GM23338 (cell line): ENCODE data around the gene GAB1. TPM values are rescaled to one million over a fixed set of nuclear protein-coding genes. Genes with fewer than 3 reads are reported as not detected.

Experiments
- ATAC-seq: fragments of 200-7000 bp; cut with Tn5 transposase; 3 replicates; pipeline ENCODE4 v1.9.1; 2020
- DNase-seq: peaks from one replicate; pipeline ENCODE4 v3.0.0-alpha.2; 2015; ENCODE audit warnings: low spot score
- H2AFZ ChIP-seq: fragments of 200-600 bp; sonication (generic); 2 replicates; pipeline ENCODE4 v1.8.0; 2016; ENCODE audit warnings: antibody characterized with exemption, mild to moderate bottlenecking, moderate library complexity
- H3F3A ChIP-seq: fragments of 200-600 bp; sonication (generic); replicated peaks from 2 replicates; pipeline ENCODE4 v1.8.0; 2017; ENCODE audit warnings: antibody characterized with exemption, mixed run types, low read depth
- H3K27ac ChIP-seq: fragments of 200-600 bp; sonication (generic); 2 replicates; pipeline ENCODE4 v1.6.1; 2016; ENCODE audit warnings: low read depth
- H3K27me3 ChIP-seq: fragments of 200-600 bp; sonication (generic); 2 replicates; pipeline ENCODE4 v1.8.0; 2016; ENCODE audit warnings: mild to moderate bottlenecking, mixed run types, moderate library complexity; ENCODE audit not compliant: insufficient read depth
- H3K36me3 ChIP-seq: fragments of 200-600 bp; sonication (generic); 2 replicates; pipeline ENCODE4 v1.8.0; 2016; ENCODE audit warnings: mild to moderate bottlenecking; ENCODE audit not compliant: insufficient read depth
- H3K4me1 ChIP-seq: fragments of 200-600 bp; sonication (generic); 2 replicates; pipeline ENCODE4 v1.8.0; 2016; ENCODE audit warnings: mild to moderate bottlenecking, moderate library complexity; ENCODE audit not compliant: insufficient read depth
- H3K4me2 ChIP-seq: fragments of 200-600 bp; sonication (generic); 2 replicates; pipeline ENCODE4 v1.7.1; 2017; ENCODE audit warnings: mixed run types
- H3K4me3 ChIP-seq: fragments of 200-600 bp; sonication (generic); 2 replicates; pipeline ENCODE4 v1.6.1; 2016; ENCODE audit warnings: mixed run types
- H3K79me2 ChIP-seq: fragments of 200-600 bp; sonication (generic); replicated peaks from 2 replicates; pipeline ENCODE4 v1.8.0; 2017; ENCODE audit warnings: mild to moderate bottlenecking; ENCODE audit not compliant: insufficient read depth
- H3K9me2 ChIP-seq: fragments of 200-600 bp; sonication (generic); 2 replicates; pipeline ENCODE4 v1.8.0; 2017; ENCODE audit not compliant: insufficient read depth
- H4K20me1 ChIP-seq: fragments of 200-600 bp; sonication (generic); replicated peaks from 2 replicates; pipeline ENCODE4 v1.8.0; 2017; ENCODE audit warnings: mild to moderate bottlenecking; ENCODE audit not compliant: insufficient read depth
- H3K27ac Mint-ChIP-seq: 2 replicates; pipeline ENCODE4 v1.8.0; 2020; ENCODE audit warnings: inconsistent platforms, mild to moderate bottlenecking, moderate library complexity, mixed read lengths
- H3K27me3 Mint-ChIP-seq: 3 replicates; pipeline ENCODE4 v1.8.0; 2022; ENCODE audit warnings: low read depth, mild to moderate bottlenecking, moderate library complexity, mixed read lengths, inconsistent platforms; ENCODE audit not compliant: insufficient read depth, poor library complexity
- H3K36me3 Mint-ChIP-seq: 3 replicates; pipeline ENCODE4 v1.8.0; 2021; ENCODE audit warnings: low read depth, mild to moderate bottlenecking, inconsistent platforms, moderate library complexity, mixed read lengths
- H3K4me1 Mint-ChIP-seq: 3 replicates; pipeline ENCODE4 v1.8.0; 2020; ENCODE audit warnings: mild to moderate bottlenecking, inconsistent platforms, mixed read lengths
- H3K4me3 Mint-ChIP-seq: 3 replicates; pipeline ENCODE4 v1.8.0; 2021; ENCODE audit warnings: moderate library complexity, mild to moderate bottlenecking, inconsistent platforms, mixed read lengths
- H3K9me3 Mint-ChIP-seq: 3 replicates; pipeline ENCODE4 v1.8.0; 2020; ENCODE audit warnings: moderate library complexity, mild to moderate bottlenecking, inconsistent platforms, mixed read lengths
- EZH2 ChIP-seq: fragments of 200-600 bp; sonication (generic); IDR thresholded peaks from one replicate; pipeline ENCODE4 v1.8.0; 2017; ENCODE audit warnings: antibody characterized with exemption, mild to moderate bottlenecking, low read depth; ENCODE audit not compliant: unreplicated experiment
- EZH2phosphoT487 ChIP-seq: fragments of 200-600 bp; sonication (generic); IDR thresholded peaks from one replicate; pipeline ENCODE4 v1.8.1; 2018; ENCODE audit warnings: antibody characterized with exemption; ENCODE audit not compliant: unreplicated experiment
- JUNB ChIP-seq: IDR thresholded peaks from one replicate; pipeline ENCODE4 v1.6.1; 2016; ENCODE audit warnings: antibody characterized with exemption; ENCODE audit not compliant: unreplicated experiment
- NANOG ChIP-seq: IDR thresholded peaks from 2 replicates; pipeline ENCODE4 v1.6.1; 2016; ENCODE audit warnings: antibody characterized with exemption, borderline replicate concordance
- POLR2AphosphoS5 ChIP-seq: IDR thresholded peaks from 2 replicates; pipeline ENCODE4 v1.6.1; 2016; ENCODE audit warnings: antibody characterized with exemption, low read depth
- STAT1 ChIP-seq: IDR thresholded peaks from one replicate; pipeline ENCODE4 v1.6.1; 2016; ENCODE audit warnings: antibody characterized with exemption; ENCODE audit not compliant: unreplicated experiment
- ZNF114 ChIP-seq: fragments of 250-450 bp; sonication (Bioruptor Pico); IDR thresholded peaks from 2 replicates; pipeline ENCODE4 v1.5.0; 2020; ENCODE audit warnings: mild to moderate bottlenecking, moderate library complexity
- ZNF331 ChIP-seq: fragments of 250-450 bp; sonication (Bioruptor Pico); IDR thresholded peaks from 2 replicates; pipeline ENCODE4 v1.5.0; 2020; ENCODE audit warnings: low read depth, mild to moderate bottlenecking, moderate library complexity
- polyA plus RNA-seq: library from polyadenylated mRNA; unstranded; fragments of >200 nt; fragmentation: Nextera tagmentation; extraction: Ambion mirVana; gene quantifications from 2 replicates; pipeline ENCODE4 v1.2.1, GENCODE V29; 2016
- total RNA-seq: library from RNA; depleted of rRNA; stranded (reverse); fragments of >200 nt; shearing (Covaris generic); gene quantifications from 2 replicates; pipeline ENCODE4 v1.2.3, GENCODE V29; 2014
- TF ChIP-seq, protein P1 (sequence below): IDR thresholded peaks from one replicate; pipeline ENCODE4 v1.6.1; 2018; ENCODE audit warnings: antibody characterized with exemption; ENCODE audit not compliant: unreplicated experiment
- TF ChIP-seq, protein P2 (sequence below), 2 experiments: fragments of 200-600 bp in 1 of 2; sonication (generic) in 1 of 2; conservative IDR thresholded peaks; 2 replicates each; pipeline versions ENCODE4 v1.5.1 to v1.6.1; 2016 to 2017; ENCODE audit warnings: antibody characterized with exemption in 2 of 2, low read depth in 2 of 2, mild to moderate bottlenecking in 2 of 2, moderate library complexity in 1 of 2
- TF ChIP-seq, protein P3 (sequence below): IDR thresholded peaks from 2 replicates; pipeline ENCODE4 v1.6.1; 2016; ENCODE audit warnings: antibody characterized with exemption

Gene GAB1
- total and polyA plus RNA-seq, 2 experiments from 2014 or later: 4.0 to 18.4 TPM

DNA sequence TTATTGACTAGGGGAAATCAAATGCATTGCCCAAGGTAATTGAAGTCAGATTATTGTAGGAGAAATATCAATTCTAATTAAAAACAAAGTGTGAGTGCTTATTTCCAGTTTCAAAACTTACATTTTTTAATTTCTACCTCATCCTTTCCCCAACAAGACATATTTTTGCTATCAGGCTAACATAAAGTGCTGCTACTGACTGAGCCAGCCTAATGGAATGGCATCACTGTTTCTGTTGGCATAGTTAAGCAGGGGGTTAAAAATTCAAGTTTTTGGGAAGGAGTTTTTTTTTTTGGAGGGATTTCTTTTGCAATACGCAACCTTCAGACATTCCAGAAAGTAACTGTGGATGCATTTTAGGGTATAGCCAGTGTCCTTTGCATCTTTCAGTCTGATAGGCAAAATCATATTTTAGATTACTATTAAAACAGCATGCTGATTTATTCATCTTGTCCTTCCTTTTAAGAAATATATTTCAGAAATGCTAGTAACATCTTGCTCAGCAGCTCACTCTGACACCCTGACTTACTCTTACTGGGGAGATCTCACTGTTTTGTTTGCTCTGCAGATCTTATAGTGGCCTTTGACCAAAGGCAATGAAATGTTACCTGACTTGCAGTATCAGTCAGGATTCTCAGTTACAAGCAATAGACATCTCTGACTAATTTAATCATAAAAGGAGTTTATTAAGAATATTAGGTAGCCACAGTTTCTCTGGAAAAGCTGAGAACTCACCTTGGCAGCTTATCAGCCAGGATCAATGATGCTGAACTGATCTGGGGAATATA, 24.4 kb downstream of the GAB1 start (continued):
- TF ChIP-seq, protein P1, sequence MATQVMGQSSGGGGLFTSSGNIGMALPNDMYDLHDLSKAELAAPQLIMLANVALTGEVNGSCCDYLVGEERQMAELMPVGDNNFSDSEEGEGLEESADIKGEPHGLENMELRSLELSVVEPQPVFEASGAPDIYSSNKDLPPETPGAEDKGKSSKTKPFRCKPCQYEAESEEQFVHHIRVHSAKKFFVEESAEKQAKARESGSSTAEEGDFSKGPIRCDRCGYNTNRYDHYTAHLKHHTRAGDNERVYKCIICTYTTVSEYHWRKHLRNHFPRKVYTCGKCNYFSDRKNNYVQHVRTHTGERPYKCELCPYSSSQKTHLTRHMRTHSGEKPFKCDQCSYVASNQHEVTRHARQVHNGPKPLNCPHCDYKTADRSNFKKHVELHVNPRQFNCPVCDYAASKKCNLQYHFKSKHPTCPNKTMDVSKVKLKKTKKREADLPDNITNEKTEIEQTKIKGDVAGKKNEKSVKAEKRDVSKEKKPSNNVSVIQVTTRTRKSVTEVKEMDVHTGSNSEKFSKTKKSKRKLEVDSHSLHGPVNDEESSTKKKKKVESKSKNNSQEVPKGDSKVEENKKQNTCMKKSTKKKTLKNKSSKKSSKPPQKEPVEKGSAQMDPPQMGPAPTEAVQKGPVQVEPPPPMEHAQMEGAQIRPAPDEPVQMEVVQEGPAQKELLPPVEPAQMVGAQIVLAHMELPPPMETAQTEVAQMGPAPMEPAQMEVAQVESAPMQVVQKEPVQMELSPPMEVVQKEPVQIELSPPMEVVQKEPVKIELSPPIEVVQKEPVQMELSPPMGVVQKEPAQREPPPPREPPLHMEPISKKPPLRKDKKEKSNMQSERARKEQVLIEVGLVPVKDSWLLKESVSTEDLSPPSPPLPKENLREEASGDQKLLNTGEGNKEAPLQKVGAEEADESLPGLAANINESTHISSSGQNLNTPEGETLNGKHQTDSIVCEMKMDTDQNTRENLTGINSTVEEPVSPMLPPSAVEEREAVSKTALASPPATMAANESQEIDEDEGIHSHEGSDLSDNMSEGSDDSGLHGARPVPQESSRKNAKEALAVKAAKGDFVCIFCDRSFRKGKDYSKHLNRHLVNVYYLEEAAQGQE: no peak
- no peak for TF ChIP-seq STAT1

DNA sequence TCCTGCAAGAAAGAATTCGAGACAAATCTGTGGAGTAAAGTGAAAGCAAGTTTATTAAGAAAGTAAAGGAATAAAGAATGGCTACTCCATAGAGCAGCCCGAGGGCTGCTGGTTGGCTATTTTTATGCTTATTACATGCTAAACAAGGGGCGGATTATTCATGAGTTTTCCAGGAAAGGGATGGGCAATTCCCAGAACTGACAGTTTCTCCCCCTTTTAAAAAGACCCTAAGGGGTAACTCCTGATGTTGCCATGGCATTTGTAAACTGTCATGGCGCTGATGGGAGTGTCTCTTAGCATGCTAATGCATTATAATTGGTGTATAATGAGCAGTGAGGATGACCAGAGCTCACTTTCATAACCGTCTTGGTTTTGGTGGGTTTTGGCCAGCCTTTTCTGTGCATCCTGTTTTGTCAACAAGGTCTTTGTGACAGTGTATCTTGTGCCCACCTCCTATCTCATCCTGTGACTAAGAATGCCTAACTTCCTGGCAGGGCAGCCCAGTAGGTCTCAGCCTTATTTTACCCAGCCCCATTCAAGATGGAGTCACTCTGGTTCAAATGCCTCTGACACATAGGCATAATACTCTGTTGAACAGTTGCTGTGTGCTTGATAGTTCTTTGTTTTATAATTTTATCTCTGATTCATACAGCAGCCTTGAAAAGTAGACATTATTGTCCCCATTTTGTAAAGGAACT, 25.8 kb downstream of the GAB1 start:
- peaks cover 2% of the 10 kb centered on the region; the same call in 1 of the 2 replicates for H3K9me2 ChIP-seq
- Mint-ChIP-seq H3K9me3 (no peaks in the 10 kb centered on the region), H3K4me1 (peaks cover 56% of the 10 kb centered on the region), H3K36me3 (no peaks in the 10 kb centered on the region), H3K27ac (no peak overlapping the region), H3K4me3 (no peak overlapping the region), H3K27me3 (peaks cover 1% of the 10 kb centered on the region)
- no peaks in the 10 kb centered on the region for H3K27me3 ChIP-seq
- peaks cover 54% of the 10 kb centered on the region for H3K4me1 ChIP-seq
- DNase-seq: peak; percentile 32
- H3K79me2 ChIP-seq: peaks cover 82% of the 10 kb centered on the region
- H3K4me2 ChIP-seq: no peak overlapping the region
- no peak for TF ChIP-seq EZH2phosphoT487
- peak; percentile 21; the same call in 1 of the 3 replicates for ATAC-seq
- H3F3A ChIP-seq: no peaks in the 10 kb centered on the region
- H3K36me3 ChIP-seq: no peaks in the 10 kb centered on the region
- H3K27ac ChIP-seq: no peak overlapping the region
- H2AFZ ChIP-seq: no peak overlapping the region
- H3K4me3 ChIP-seq: no peak overlapping the region
- H4K20me1 ChIP-seq: no peaks in the 10 kb centered on the region

DNA sequence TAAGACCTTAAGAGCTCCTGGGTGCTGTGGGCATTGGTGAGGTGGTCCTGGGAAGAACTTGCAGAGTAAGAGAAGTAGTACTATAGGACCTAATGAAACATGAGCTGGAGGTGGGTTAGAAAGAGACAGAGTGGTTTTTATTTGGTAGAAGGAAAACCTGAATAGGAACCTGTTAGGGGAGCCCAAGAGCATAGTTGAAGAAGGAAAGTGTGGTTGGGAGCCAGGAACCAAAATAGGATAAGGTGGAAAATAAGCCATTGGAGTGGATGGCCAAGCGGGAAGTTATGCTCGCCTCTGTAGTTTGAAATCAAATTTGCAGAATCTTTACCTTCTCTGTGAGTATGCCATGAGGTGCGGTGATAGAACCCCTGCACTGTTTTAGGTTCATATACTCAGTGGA, 26.7 kb downstream of the GAB1 start:
- Histone ChIP-seq H3F3A (no peaks in the 10 kb centered on the region), H3K9me2 (peaks cover 2% of the 10 kb centered on the region; the same call in 1 of the 2 replicates), H3K27ac (peak overlapping the region; percentile 48; the same call in 1 of the 2 replicates), H3K4me1 (peaks cover 48% of the 10 kb centered on the region), H3K36me3 (no peaks in the 10 kb centered on the region), H3K27me3 (no peaks in the 10 kb centered on the region), H3K4me3 (no peak overlapping the region), H3K79me2 (peaks cover 82% of the 10 kb centered on the region), H4K20me1 (no peaks in the 10 kb centered on the region), H3K4me2 (no peak overlapping the region), H2AFZ (no peak overlapping the region)
- Mint-ChIP-seq H3K4me3 (no peak overlapping the region), H3K36me3 (no peaks in the 10 kb centered on the region), H3K4me1 (peaks cover 50% of the 10 kb centered on the region), H3K27ac (no peak overlapping the region), H3K9me3 (no peaks in the 10 kb centered on the region), H3K27me3 (peaks cover 1% of the 10 kb centered on the region)
- DNase-seq (no peak), ATAC-seq (peak; percentile 42)
- no peak for TF ChIP-seq EZH2phosphoT487
- TF ChIP-seq, protein P2, sequence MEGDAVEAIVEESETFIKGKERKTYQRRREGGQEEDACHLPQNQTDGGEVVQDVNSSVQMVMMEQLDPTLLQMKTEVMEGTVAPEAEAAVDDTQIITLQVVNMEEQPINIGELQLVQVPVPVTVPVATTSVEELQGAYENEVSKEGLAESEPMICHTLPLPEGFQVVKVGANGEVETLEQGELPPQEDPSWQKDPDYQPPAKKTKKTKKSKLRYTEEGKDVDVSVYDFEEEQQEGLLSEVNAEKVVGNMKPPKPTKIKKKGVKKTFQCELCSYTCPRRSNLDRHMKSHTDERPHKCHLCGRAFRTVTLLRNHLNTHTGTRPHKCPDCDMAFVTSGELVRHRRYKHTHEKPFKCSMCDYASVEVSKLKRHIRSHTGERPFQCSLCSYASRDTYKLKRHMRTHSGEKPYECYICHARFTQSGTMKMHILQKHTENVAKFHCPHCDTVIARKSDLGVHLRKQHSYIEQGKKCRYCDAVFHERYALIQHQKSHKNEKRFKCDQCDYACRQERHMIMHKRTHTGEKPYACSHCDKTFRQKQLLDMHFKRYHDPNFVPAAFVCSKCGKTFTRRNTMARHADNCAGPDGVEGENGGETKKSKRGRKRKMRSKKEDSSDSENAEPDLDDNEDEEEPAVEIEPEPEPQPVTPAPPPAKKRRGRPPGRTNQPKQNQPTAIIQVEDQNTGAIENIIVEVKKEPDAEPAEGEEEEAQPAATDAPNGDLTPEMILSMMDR (conservative IDR thresholded peaks at IDR 0.05; ENCODE audit: low read depth in 2 of 2): no peak
- TF ChIP-seq STAT1: no peak
- TF ChIP-seq EZH2: no peak
- TF ChIP-seq, protein P3, sequence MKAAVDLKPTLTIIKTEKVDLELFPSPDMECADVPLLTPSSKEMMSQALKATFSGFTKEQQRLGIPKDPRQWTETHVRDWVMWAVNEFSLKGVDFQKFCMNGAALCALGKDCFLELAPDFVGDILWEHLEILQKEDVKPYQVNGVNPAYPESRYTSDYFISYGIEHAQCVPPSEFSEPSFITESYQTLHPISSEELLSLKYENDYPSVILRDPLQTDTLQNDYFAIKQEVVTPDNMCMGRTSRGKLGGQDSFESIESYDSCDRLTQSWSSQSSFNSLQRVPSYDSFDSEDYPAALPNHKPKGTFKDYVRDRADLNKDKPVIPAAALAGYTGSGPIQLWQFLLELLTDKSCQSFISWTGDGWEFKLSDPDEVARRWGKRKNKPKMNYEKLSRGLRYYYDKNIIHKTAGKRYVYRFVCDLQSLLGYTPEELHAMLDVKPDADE: no peak
- TF ChIP-seq ZNF331 (CRISPR knock-in tag): no peak
- TF ChIP-seq POLR2AphosphoS5: no peak
- no peak for TF ChIP-seq NANOG
- no peak for TF ChIP-seq ZNF114 (CRISPR knock-in tag)
- TF ChIP-seq JUNB: no peak
- TF ChIP-seq, protein P1: no peak
